ENCODE measurements around the gene MRPS15. TPM values are rescaled to one million over a fixed set of nuclear protein-coding genes. Genes with fewer than 3 reads are reported as not detected.

Gene MRPS15
- polyA plus RNA-seq, 1 experiment: 73.5 TPM

- H3K27ac ChIP-seq (ENCODE audit: low read depth, low read length): no peak overlapping the region
- TF ChIP-seq CTCF (IDR thresholded peaks at IDR 0.05; ENCODE audit: low read depth, low read length): no peak
- no peaks in the 10 kb centered on the region for H3K9me3 ChIP-seq (ENCODE audit: control insufficient read depth, insufficient read depth, low read length)
- no peaks in the 10 kb centered on the region for H3K27me3 ChIP-seq (ENCODE audit: control insufficient read depth, insufficient read depth, low read length)
- DNase-seq (ENCODE audit: low read depth, low spot score): no peak
- no peak overlapping the region for H3K4me3 ChIP-seq (ENCODE audit: low read depth, low read length)
- CTCF ChIA-PET: no interaction called here
- POLR2A ChIA-PET: no interaction called here
Observed at GRCh38 chr1:36436821-36437220, 27.4 kb downstream of the MRPS15 start.

DNA sequence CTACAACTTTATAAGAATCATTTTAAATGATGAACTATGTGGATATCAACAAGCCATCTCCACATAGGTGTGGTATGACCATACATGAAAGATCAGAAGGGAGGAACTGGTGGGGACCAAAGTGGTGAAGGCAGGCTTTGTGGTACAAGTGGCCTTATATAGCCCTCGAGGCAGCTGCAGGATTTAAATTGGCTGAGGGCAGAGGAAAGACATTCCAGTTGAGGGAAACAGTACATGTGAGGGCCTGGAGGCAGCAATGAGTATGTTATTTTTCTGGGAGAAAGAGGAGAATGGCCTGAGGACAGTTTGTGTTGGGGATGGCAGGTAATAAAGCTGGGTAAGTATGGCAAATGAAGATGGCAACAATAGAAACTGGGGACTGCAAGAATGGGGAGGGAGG lies 31.1 kb downstream of the MRPS15 start:
- H3K27ac ChIP-seq (ENCODE audit: low read depth, low read length): no peak overlapping the region
- DNase-seq (ENCODE audit: low read depth, low spot score): no peak
- ChIA-PET CTCF (no interaction called here), POLR2A (no interaction called here)
- no peak overlapping the region for H3K4me3 ChIP-seq (ENCODE audit: low read depth, low read length)
- no peak for TF ChIP-seq CTCF (IDR thresholded peaks at IDR 0.05; ENCODE audit: low read depth, low read length)
- no peaks in the 10 kb centered on the region for H3K27me3 ChIP-seq (ENCODE audit: control insufficient read depth, insufficient read depth, low read length)
- no peaks in the 10 kb centered on the region for H3K9me3 ChIP-seq (ENCODE audit: control insufficient read depth, insufficient read depth, low read length)

- no peaks in the 10 kb centered on the region for H3K27me3 ChIP-seq (ENCODE audit: control insufficient read depth, insufficient read depth, low read length)
- CTCF ChIA-PET: no interaction called here
- no peak for TF ChIP-seq CTCF (IDR thresholded peaks at IDR 0.05; ENCODE audit: low read depth, low read length)
Observed at GRCh38 chr1:36432616-36433015, 31.6 kb downstream of the MRPS15 start.

DNA sequence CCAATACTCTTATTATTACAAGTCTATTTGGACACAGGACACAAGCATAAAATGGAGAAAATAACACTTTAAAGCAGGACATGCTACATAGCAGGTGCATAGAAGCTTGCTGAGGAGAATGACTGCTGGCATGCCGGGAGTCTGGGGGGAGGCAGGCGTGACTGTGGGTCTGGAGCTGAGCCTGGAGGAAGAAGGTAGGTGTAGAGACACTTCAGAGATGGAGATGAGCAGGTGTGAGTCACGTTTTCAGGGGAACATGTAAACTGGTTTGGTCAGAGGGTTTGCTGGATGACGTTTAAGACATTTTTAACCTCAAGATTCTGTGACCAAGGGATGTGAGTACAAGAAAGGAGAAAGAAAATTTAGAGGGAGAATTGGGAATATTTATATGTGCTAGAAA lies 38.4 kb downstream of the MRPS15 start:
- Histone ChIP-seq H3K4me3 (ENCODE audit: low read depth, low read length) (no peak overlapping the region), H3K27me3 (ENCODE audit: control insufficient read depth, insufficient read depth, low read length) (no peaks in the 10 kb centered on the region), H3K27ac (ENCODE audit: low read depth, low read length) (no peak overlapping the region), H3K9me3 (ENCODE audit: control insufficient read depth, insufficient read depth, low read length) (no peaks in the 10 kb centered on the region)
- POLR2A ChIA-PET: no interaction called here
- CTCF ChIA-PET: no interaction called here
- no peak for TF ChIP-seq CTCF (IDR thresholded peaks at IDR 0.05; ENCODE audit: low read depth, low read length)
- DNase-seq (ENCODE audit: low read depth, low spot score): no peak

More at GRCh38 chr1:36432616-36433015, 31.6 kb downstream of the MRPS15 start:
- no peak overlapping the region for H3K4me3 ChIP-seq (ENCODE audit: low read depth, low read length)
- no peak overlapping the region for H3K27ac ChIP-seq (ENCODE audit: low read depth, low read length)
- no peak for DNase-seq (ENCODE audit: low read depth, low spot score)
- POLR2A ChIA-PET: no interaction called here
- H3K9me3 ChIP-seq (ENCODE audit: control insufficient read depth, insufficient read depth, low read length): no peaks in the 10 kb centered on the region

DNA sequence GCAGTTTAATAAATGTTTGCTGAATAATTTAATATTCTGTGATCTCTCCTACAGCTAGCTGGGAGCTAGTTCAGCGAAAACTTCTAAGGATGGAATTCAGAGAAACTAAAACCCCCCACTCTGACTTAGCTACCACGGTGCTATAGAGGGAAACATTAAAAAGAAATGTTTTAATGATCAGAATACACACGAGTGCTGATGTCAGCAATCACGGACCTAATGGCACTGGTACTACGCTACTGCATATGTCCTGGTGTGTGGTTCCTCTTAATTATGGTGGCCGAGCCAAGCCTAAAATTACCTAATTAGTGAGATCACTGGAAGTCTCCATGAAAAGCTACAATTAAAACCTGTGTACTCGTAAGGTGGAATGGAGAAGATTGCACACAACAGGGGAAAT lies 42.5 kb downstream of the MRPS15 start:
- Histone ChIP-seq H3K4me3 (ENCODE audit: low read depth, low read length) (no peak overlapping the region), H3K27me3 (ENCODE audit: control insufficient read depth, insufficient read depth, low read length) (no peaks in the 10 kb centered on the region), H3K9me3 (ENCODE audit: control insufficient read depth, insufficient read depth, low read length) (no peaks in the 10 kb centered on the region), H3K27ac (ENCODE audit: low read depth, low read length) (no peak overlapping the region)
- ChIA-PET POLR2A (interaction anchor here (0.6 kb wide), 1 partner anchor 327 kb away, joined by 3 read pairs; no protein-coding TSS in a partner anchor), CTCF (interaction anchor here (1.0 to 1.5 kb wide), 6 partner anchors 10 to 272 kb away, joined by 3 to 11 read pairs (median 4); no protein-coding TSS in a partner anchor)
- no peak for TF ChIP-seq CTCF (IDR thresholded peaks at IDR 0.05; ENCODE audit: low read depth, low read length)
- no peak for DNase-seq (ENCODE audit: low read depth, low spot score)
